OCI-LY3 (cell line): ENCODE measurements around the gene PXDN.
"Not testable (repeated sequence)": the region's sequence is repeated elsewhere in the genome, so short reads cannot be mapped to it uniquely, and the experiment has no call there.

Experiments used
- H2AFZ ChIP-seq: fragments of 200-600, 300-600 bp; shearing (Covaris generic); 2 replicates; pipeline ENCODE4 v1.6.0; 2014; ENCODE audit warnings: antibody characterized with exemption, low read depth, low read length
- H3K27ac ChIP-seq: fragments of 200-600, 300-600 bp; sonication (generic); 2 replicates; pipeline ENCODE4 v1.5.1; 2014; ENCODE audit warnings: mild to moderate bottlenecking, low read length, moderate library complexity, mixed read lengths
- H3K27me3 ChIP-seq: fragments of 200-600, 300-600 bp; sonication (generic); 2 replicates; pipeline ENCODE4 v1.6.1; 2014; ENCODE audit warnings: low read depth, low read length, mixed read lengths
- H3K36me3 ChIP-seq: fragments of 200-600, 300-600 bp; sonication (generic); replicated peaks from 2 replicates; pipeline ENCODE3; 2014; ENCODE audit warnings: low read depth, low read length, mixed read lengths
- H3K4me1 ChIP-seq: fragments of 300-600, 200-600 bp; sonication (generic); 2 replicates; pipeline ENCODE4 v1.6.1; 2014; ENCODE audit warnings: low read length, mixed read lengths
- H3K4me2 ChIP-seq: fragments of 200-600, 300-600 bp; sonication (generic); 2 replicates; pipeline ENCODE4 v1.6.1; 2014; ENCODE audit warnings: low read length, mixed read lengths
- H3K4me3 ChIP-seq: fragments of 300-600, 200-600 bp; sonication (generic); 2 replicates; pipeline ENCODE4 v1.5.1; 2014; ENCODE audit warnings: antibody characterized with exemption, mild to moderate bottlenecking, low read length, moderate library complexity
- H3K79me2 ChIP-seq: fragments of 300-600, 200-600 bp; shearing (Covaris generic); 2 replicates; pipeline ENCODE4 v1.6.1; 2014; ENCODE audit warnings: mild to moderate bottlenecking, low read length, mixed read lengths
- H3K9ac ChIP-seq: fragments of 300-600, 200-600 bp; shearing (Covaris generic); 2 replicates; pipeline ENCODE4 v1.6.0; 2014; ENCODE audit warnings: mild to moderate bottlenecking, low read length, moderate library complexity
- H3K9me3 ChIP-seq: fragments of 200-600, 300-600 bp; shearing (Covaris generic); 2 replicates; pipeline ENCODE4 v1.6.1; 2014; ENCODE audit warnings: low read length, mixed read lengths; ENCODE audit not compliant: insufficient read depth
- H4K20me1 ChIP-seq: fragments of 200-600, 300-600 bp; sonication (generic); 2 replicates; pipeline ENCODE4 v1.6.1; 2016; ENCODE audit warnings: low read length, mixed read lengths; ENCODE audit not compliant: insufficient read depth
- EZH2phosphoT487 ChIP-seq: fragments of 200-600 bp; shearing (Covaris generic); IDR thresholded peaks from 2 replicates; pipeline ENCODE4 v1.6.1; 2018; ENCODE audit warnings: antibody characterized with exemption, mixed run types, low read depth
- TF ChIP-seq, protein P1 (sequence below): fragments of 200-600, 300-600 bp; sonication (generic); IDR thresholded peaks from 2 replicates; pipeline ENCODE4 v1.5.1; 2014; ENCODE audit warnings: antibody characterized with exemption, low read length, low read depth

The PXDN gene

DNA sequence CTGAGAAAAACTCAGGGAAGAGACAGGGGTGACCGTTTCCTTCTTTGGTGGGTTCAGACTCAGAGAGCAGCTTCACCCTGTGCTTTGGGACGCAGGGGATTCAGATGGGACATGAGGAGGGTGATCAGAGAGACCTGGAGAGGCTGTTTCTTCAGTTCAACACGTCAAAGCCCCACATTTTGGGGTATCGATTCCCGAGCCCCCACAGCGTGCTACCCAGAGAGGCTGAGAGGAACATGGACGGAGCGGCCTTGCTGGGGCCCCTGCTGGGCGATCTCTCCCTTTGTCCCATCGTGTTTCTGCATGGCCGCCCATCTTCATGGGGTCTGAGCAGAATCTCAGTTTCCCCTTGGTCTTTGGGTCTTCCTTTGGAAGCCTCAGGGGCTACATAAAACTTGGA lies 38.2 kb upstream of the PXDN start:
- H3K27ac ChIP-seq = no peak overlapping the region
- no peaks in the 10 kb centered on the region for H4K20me1 ChIP-seq
- no peaks in the 10 kb centered on the region for H3K9me3 ChIP-seq
- H3K9ac ChIP-seq = no peak overlapping the region
- H2AFZ ChIP-seq = no peak overlapping the region
- TF ChIP-seq, protein P1, sequence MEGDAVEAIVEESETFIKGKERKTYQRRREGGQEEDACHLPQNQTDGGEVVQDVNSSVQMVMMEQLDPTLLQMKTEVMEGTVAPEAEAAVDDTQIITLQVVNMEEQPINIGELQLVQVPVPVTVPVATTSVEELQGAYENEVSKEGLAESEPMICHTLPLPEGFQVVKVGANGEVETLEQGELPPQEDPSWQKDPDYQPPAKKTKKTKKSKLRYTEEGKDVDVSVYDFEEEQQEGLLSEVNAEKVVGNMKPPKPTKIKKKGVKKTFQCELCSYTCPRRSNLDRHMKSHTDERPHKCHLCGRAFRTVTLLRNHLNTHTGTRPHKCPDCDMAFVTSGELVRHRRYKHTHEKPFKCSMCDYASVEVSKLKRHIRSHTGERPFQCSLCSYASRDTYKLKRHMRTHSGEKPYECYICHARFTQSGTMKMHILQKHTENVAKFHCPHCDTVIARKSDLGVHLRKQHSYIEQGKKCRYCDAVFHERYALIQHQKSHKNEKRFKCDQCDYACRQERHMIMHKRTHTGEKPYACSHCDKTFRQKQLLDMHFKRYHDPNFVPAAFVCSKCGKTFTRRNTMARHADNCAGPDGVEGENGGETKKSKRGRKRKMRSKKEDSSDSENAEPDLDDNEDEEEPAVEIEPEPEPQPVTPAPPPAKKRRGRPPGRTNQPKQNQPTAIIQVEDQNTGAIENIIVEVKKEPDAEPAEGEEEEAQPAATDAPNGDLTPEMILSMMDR = no peak
- TF ChIP-seq EZH2phosphoT487 = no peak
- no peaks in the 10 kb centered on the region for H3K79me2 ChIP-seq
- peaks cover 16% of the 10 kb centered on the region for H3K27me3 ChIP-seq
- no peak overlapping the region for H3K4me3 ChIP-seq
- H3K36me3 ChIP-seq = no peaks in the 10 kb centered on the region
- no peak overlapping the region for H3K4me2 ChIP-seq
- no peaks in the 10 kb centered on the region; the same call in 1 of the 2 replicates for H3K4me1 ChIP-seq

DNA sequence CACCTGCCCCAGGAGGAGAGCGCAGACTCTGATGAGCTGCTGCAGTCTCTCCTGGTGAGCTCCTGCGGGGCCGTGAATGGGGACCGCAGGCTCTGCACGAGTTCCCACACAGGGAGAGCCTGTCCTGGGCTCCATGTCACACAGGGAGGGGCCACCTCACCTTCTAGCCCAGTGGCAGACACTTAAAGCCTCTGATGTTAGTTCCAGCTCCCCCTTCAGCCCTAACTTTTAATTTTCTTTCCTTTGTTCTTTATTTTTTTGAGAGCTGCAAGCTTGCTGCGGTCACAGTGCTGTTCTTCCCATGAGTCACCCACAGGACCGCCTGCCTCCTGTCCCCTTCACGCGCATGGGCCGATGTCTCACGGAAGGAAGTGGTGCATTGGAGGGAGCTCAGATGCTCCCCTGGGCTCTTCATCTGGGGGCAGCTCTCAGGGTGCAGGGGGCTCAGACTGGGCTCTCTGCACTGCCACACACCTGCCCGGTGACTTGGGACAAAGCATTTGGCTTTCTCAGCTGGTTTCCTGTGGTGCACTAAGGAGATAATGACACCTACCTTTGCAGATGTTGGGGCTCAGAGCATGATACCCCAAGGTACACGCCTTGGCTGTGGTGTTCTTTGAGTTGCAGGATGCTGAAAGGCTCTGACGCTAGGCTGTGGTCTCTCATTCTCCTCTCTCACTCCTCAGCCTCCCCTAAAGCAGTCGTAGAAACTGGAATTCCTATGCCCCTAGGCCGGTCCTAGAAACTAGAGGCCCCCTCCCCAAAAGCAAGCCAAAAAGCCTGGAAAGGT lies 37.2 kb upstream of the PXDN start:
- no peak overlapping the region for H2AFZ ChIP-seq
- H3K9ac ChIP-seq = no peak overlapping the region
- H3K27ac ChIP-seq = no peak overlapping the region
- peaks cover 14% of the 10 kb centered on the region for H3K27me3 ChIP-seq
- no peak overlapping the region for H3K4me3 ChIP-seq
- H3K36me3 ChIP-seq = no peaks in the 10 kb centered on the region
- H3K4me2 ChIP-seq = no peak overlapping the region
- no peaks in the 10 kb centered on the region for H4K20me1 ChIP-seq
- no peaks in the 10 kb centered on the region for H3K79me2 ChIP-seq
- no peaks in the 10 kb centered on the region; the same call in 1 of the 2 replicates for H3K4me1 ChIP-seq
- no peaks in the 10 kb centered on the region for H3K9me3 ChIP-seq
- TF ChIP-seq, protein P1 = no peak

DNA sequence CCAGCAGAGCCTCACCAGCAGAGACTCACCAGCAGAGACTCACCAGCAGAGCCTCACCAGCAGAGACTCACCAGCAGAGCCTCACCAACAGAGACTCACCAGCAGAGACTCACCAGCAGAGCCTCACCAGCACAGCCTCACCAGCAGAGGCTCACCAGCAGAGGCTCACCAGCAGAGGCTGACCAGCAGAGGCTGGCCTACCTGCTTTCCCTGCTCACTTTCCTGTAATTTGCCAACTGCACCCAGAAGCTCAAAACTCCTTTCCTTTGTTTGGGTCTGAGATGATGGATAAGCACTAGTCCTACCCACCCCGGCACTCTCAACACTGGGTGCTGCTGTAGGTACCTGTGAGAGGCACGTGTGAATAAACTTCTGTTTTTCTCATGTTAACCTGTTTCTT lies 36.4 kb upstream of the PXDN start:
- no peaks in the 10 kb centered on the region for H4K20me1 ChIP-seq
- H3K79me2 ChIP-seq = no peaks in the 10 kb centered on the region
- H3K27ac ChIP-seq = no peak overlapping the region
- H3K4me1 ChIP-seq = no peaks in the 10 kb centered on the region; the same call in 1 of the 2 replicates
- H3K9me3 ChIP-seq = no peaks in the 10 kb centered on the region
- no peak overlapping the region for H3K4me3 ChIP-seq
- TF ChIP-seq, protein P1 = no peak
- H2AFZ ChIP-seq = no peak overlapping the region
- no peak overlapping the region for H3K9ac ChIP-seq
- H3K36me3 ChIP-seq = no peaks in the 10 kb centered on the region
- no peak overlapping the region for H3K4me2 ChIP-seq
- H3K27me3 ChIP-seq = peaks cover 14% of the 10 kb centered on the region

DNA sequence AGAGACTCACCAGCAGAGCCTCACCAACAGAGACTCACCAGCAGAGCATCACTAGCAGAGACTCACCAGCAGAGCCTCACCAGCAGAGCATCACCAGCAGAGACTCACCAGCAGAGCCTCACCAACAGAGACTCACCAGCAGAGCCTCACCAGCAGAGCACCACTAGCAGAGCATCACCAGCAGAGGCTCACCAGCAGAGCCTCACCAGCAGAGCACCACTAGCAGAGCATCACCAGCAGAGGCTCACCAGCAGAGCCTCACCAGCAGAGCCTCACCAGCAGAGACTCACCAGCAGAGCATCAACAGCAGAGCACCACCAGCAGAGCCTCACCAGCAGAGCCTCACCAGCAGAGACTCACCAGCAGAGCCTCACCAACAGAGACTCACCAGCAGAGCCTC lies 35.7 kb upstream of the PXDN start:
- not testable (repeated sequence) for H3K4me3 ChIP-seq, H3K36me3 ChIP-seq, H3K4me1 ChIP-seq, H3K9ac ChIP-seq, H3K79me2 ChIP-seq, H3K9me3 ChIP-seq, H2AFZ ChIP-seq, H4K20me1 ChIP-seq, H3K4me2 ChIP-seq, H3K27ac ChIP-seq
- H3K27me3 ChIP-seq = peaks cover 14% of the 10 kb centered on the region
